Glomerular endothelial cell (primary cell): ENCODE data around the gene MYL10. TPM values are rescaled to one million over a fixed set of nuclear protein-coding genes. Genes with fewer than 3 reads are reported as not detected.

Experiments used
- DNase-seq: peaks from one replicate; pipeline ENCODE4 v3.0.0-alpha.2; 2011; ENCODE audit warnings: low read depth, low spot score; ENCODE audit errors: extremely low read depth
- total RNA-seq: library from RNA; depleted of rRNA; stranded (reverse); fragments of >200 nt; gene quantifications from 2 replicates; pipeline ENCODE4 v1.2.3, GENCODE V29; 2015

Gene MYL10
- total RNA-seq, 1 donor from 2014 or later = not detected

GRCh38 chr7:101578552-101578951 is 50.5 kb downstream of the MYL10 start:
- no peak for DNase-seq

GRCh38 chr7:101576998-101577397 is 52.1 kb downstream of the MYL10 start:
- DNase-seq = no peak

DNA sequence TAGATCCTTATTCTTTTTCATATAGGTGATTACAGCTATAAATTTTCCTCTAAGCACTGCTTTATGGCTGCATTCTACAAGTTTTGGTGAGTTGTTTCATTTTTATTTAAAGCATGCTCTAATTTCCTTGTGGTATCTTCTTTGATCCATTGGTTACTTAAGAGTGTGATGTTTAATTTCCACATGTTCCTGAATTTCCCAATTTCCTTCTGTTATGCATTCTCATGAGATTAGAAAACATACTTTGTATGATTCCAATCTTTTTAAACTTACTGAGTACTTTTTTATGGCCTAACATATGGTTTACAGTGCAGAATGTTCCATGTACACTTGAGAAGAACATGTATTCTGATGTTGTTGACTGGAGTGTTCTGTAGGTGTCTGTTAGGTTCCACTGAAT is 53.4 kb downstream of the MYL10 start:
- DNase-seq = no peak

- DNase-seq = no peak
Observed at GRCh38 chr7:101575168-101575567, 53.9 kb downstream of the MYL10 start.

- no peak for DNase-seq
Observed at GRCh38 chr7:101572156-101572555, 56.9 kb downstream of the MYL10 start.

DNA sequence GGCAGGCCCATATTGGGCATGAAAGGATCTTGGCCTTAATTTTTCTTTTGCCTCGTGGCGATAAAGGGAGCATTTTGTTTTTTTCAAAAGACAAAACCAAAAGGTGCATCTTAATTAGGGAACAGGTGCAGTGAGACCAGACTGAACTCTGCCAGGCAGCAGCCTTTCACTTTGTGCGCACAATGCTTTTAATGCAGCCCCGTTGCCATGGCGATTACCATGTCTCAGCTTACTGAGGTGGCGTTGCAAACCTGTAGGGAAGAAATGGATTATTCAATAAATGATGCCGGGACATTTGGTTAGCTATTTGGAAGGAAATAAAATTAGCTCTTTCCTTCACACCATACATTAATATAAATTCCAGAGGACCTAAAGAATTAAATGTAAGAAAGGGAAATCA is 61.9 kb downstream of the MYL10 start:
- DNase-seq = no peak

- DNase-seq = no peak
Observed at GRCh38 chr7:101565601-101566209, 63.4 kb downstream of the MYL10 start.

- DNase-seq = no peak
Observed at GRCh38 chr7:101564778-101565211, 64.3 kb downstream of the MYL10 start.

- no peak for DNase-seq
Observed at GRCh38 chr7:101563943-101564777, 64.9 kb downstream of the MYL10 start.

Other genes starting within 250 kb of the MYL10 start
- 49.8 and 62.0 TPM in 2 replicates for gene CUX1, start 188.3 kb upstream of the MYL10 start, total RNA-seq